ENCODE measurements around the gene CRYGD.
"Not testable (repeated sequence)": the region's sequence is repeated elsewhere in the genome, so short reads cannot be mapped to it uniquely, and the experiment has no call there.

The CRYGD gene

GRCh38 chr2:208124013-208124715 is at the start of gene CRYGD:
Gene CRYGD, minus strand, starts transcription at chr2:208124524. Its CDS starts 51 bp downstream, at chr2:208124473.
- not testable (repeated sequence) for DNase-seq

DNA sequence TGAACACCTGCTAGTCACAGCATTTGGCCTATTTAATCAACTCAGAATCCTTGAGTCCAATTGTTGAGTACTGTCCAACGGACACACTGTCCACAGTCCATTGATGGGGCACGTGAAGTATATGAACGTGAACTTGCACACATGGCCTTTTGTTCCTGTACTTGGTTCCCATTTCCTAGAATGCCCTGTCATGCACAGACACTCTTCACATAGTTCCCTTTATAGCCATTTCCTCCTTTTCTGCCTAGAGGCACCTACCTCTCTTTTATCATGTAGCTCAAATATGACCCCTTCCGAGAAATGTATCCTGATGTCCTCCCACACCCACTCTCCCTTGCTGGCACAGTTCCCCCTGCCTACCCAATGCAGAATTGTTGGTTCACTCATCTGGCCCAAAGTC is 47.8 kb upstream of the CRYGD start:
- DNase-seq, result no peak

DNA sequence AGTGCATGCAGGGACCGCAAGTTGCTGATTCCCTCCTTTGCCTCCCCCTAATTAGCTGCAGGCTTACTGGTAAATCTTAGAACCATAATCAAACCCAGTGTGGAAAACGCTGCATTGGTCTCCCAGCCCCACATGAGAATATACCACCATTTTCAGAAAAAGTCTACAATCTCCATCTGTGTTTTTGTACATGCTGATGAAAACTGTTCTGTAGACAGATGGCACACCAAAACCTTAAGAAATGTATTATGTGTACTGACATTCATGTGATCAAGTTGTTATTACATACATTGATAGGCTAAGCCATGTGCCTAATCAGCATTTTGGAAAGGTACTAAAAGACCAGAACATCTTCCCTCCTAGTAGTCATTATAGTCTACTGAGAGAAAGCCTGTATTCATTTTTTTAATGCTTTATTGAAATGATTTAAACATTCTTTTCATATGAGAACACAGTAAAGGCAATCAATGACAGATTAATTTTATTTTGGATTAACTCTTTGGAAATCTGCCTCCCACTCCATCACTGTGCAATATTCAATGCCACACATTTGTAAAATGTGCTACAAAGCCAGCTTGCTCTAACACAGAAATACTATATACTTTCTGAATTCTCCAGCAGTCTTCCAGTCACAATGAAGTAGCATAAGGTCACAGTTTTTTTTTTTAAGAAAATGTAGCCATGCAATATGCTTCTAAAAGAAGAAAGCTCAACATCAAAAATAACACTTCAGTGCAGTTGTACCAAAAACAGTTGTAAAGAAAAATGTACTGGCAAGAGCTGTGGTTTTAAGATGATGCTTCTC is 40.8 kb upstream of the CRYGD start:
- DNase-seq, result no peak

GRCh38 chr2:208163489-208163888 is 39.2 kb upstream of the CRYGD start, which contains the start of gene CRYGA:
Gene CRYGA, minus strand, starts transcription at chr2:208163589. Its CDS starts 33 bp downstream, at chr2:208163556.
- no peak for DNase-seq

- no peak for DNase-seq
These were observed 32.1 kb upstream of the CRYGD start for GRCh38 chr2:208156439-208156838.

DNA sequence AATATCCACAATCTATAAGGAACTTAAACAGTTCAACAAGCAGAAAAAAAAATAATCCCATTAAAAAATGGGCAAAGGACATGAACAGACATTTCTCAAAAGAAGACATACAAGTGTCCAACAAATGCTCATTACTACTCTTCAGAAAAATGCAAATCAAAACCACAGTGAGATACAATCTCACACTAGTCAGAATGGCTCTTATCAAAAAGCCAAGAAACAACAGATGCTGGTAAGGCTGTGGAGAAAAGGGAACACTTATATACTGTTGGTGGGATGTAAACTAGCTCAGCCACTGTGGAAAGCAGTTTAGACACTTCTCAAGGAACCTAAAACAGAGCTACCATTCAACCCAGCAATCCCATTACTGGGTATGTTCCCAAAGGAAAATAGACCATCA is 28.8 kb upstream of the CRYGD start:
- no peak for DNase-seq

GRCh38 chr2:208150956-208151355 is 26.6 kb upstream of the CRYGD start:
- DNase-seq, result no peak

GRCh38 chr2:208150094-208150493 is 25.8 kb upstream of the CRYGD start:
- no peak for DNase-seq

GRCh38 chr2:208148803-208149202 is 24.5 kb upstream of the CRYGD start:
- no peak for DNase-seq

GRCh38 chr2:208147759-208148158 is 23.4 kb upstream of the CRYGD start:
- DNase-seq, result no peak

DNA sequence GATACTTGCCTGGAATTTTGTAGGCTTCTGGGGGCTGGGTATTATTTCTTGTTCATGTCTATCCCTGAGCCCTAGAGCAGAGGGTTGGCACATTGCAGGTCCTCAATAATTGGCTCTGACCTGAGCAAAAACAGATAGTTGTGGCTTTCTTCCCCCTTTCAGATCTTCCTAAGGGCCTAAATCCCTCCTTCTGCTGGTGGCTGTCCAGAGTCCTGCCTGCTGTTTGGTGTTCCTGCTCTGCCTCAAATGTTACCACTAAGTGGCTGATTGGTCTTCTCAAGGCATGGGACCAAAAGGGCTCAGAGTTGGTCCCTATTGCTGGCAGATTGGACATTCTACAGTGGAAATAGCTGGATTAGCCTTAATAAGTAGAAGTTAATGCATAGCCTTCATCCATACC is 22.7 kb upstream of the CRYGD start:
- no peak for DNase-seq

- DNase-seq, result no peak
These were observed 21.7 kb upstream of the CRYGD start, which contains the start of gene CRYGB for GRCh38 chr2:208146006-208146405. Gene CRYGB, minus strand, starts transcription at chr2:208146158. Its CDS starts 38 bp downstream, at chr2:208146120.

- DNase-seq, result no peak
These were observed 18.8 kb upstream of the CRYGD start for GRCh38 chr2:208142925-208143799.

- no peak for DNase-seq
These were observed 18.1 kb upstream of the CRYGD start for GRCh38 chr2:208142240-208142924.

GRCh38 chr2:208139447-208139846 is 15.1 kb upstream of the CRYGD start:
- no peak for DNase-seq

GRCh38 chr2:208138334-208138733 is 14.0 kb upstream of the CRYGD start:
- DNase-seq, result not testable (repeated sequence)

DNA sequence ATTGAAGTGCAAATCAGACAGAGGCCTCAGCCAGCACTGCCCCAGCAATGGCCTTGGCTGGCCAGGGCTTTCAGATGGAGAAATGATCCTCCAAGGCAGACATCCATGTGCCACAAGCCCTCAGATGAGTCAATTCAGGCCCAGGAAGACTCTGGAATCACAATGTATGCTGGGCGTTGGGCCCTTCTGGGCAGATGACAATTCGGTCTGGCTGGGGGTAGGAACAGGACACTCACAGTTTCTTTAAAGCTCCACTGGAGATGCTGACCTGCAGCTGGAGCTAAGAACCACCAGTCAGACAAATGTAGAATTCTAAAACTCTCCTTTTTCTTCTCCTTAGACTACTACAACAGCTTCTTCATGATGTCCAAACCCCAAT is 12.4 kb upstream of the CRYGD start:
- no peak for DNase-seq

- DNase-seq, result no peak
These were observed 11.7 kb upstream of the CRYGD start for GRCh38 chr2:208135794-208136715.

- DNase-seq, result no peak
These were observed 10.7 kb upstream of the CRYGD start for GRCh38 chr2:208134928-208135586.

GRCh38 chr2:208130712-208131110 is 6.4 kb upstream of the CRYGD start:
- DNase-seq, result no peak

All from hippocampal formation (tissue), 2 donors.